ENCODE data around the gene LRP5. TPM values are rescaled to one million over a fixed set of nuclear protein-coding genes. Genes with fewer than 3 reads are reported as not detected.

LRP5 gene
- total RNA-seq, 1 experiment from 2014 or later: 55.2 TPM

GRCh38 chr11:68374531-68374930, 62.1 kb downstream of the LRP5 start (continued):
- TF ChIP-seq ZBTB33 (IDR thresholded peaks at IDR 0.05; ENCODE audit: extremely low read depth, insufficient replicate concordance, low read length): no peak
- TF ChIP-seq POLR2A (IDR thresholded peaks at IDR 0.05; ENCODE audit: borderline replicate concordance, extremely low read depth, insufficient read depth, insufficient read length): no peak

GRCh38 chr11:68375337-68375736, 62.9 kb downstream of the LRP5 start:
- H2AFZ ChIP-seq (ENCODE audit: low read depth, low read length, poor library complexity, severe bottlenecking): no peak overlapping the region
- H3K4me3 ChIP-seq (replicated peaks in 1 of 2; ENCODE audit: low read depth in 1 of 2, low read length in 2 of 2): no peak overlapping the region
- intact Hi-C loops (cut with micrococcal nuclease): no loop called here
- H3K4me1 ChIP-seq (ENCODE audit: control insufficient read depth in 1 of 2, insufficient read depth in 2 of 2, low read length in 2 of 2): no peaks in the 10 kb centered on the region
- H3K4me2 ChIP-seq (ENCODE audit: low read length): no peak overlapping the region
- H3K9me2 ChIP-seq (ENCODE audit: insufficient read depth): no peaks in the 10 kb centered on the region
- BruUV-seq (replicated peaks): no TSS peak
- H3K27me3 ChIP-seq (ENCODE audit: insufficient read depth, low read length): no peaks in the 10 kb centered on the region
- H4K20me1 ChIP-seq (ENCODE audit: insufficient read depth): no peaks in the 10 kb centered on the region
- ChIA-PET CTCF (no interaction called here), RAD21 (ENCODE audit: low non-redundant PET in 1 of 2, low total read pairs in 2 of 2, uncharacterized antibody in 2 of 2, unreplicated experiment in 2 of 2) (no interaction called here), POLR2A (no interaction called here)
- no peaks in the 10 kb centered on the region for H3K9me3 ChIP-seq (ENCODE audit: control insufficient read depth in 1 of 2, insufficient read depth in 1 of 2, low read depth in 1 of 2, low read length in 2 of 2)
- ATAC-seq (no peak), DNase-seq (ENCODE audit: low read depth, low spot score) (no peak)
- no peak overlapping the region for H3K9ac ChIP-seq (ENCODE audit: low read length)
- H3K79me2 ChIP-seq (ENCODE audit: insufficient read depth, low read length): no peaks in the 10 kb centered on the region
- H3K36me3 ChIP-seq (ENCODE audit: control insufficient read depth in 1 of 2, insufficient read depth in 2 of 2, low read length in 2 of 2): no peaks in the 10 kb centered on the region; a peak in 1 of 4 replicates
- no peak overlapping the region for H3K27ac ChIP-seq (ENCODE audit: low read depth, low read length)
- TF ChIP-seq EGR1 (IDR thresholded peaks at IDR 0.05; ENCODE audit: low read depth) (no peak), FOSL1 (IDR thresholded peaks at IDR 0.05; ENCODE audit: low read depth) (no peak), JUND (IDR thresholded peaks at IDR 0.05) (no peak), SP1 (IDR thresholded peaks at IDR 0.05; ENCODE audit: low read depth) (no peak), YY1 (IDR thresholded peaks at IDR 0.05; ENCODE audit: extremely low read depth, insufficient replicate concordance, low read depth, low read length) (no peak), CBX3 (IDR thresholded peaks at IDR 0.05; ENCODE audit: low read depth) (no peak), EZH2 (IDR thresholded peaks at IDR 0.05) (no peak), POLR2A (IDR thresholded peaks at IDR 0.05; ENCODE audit: borderline replicate concordance, extremely low read depth, insufficient read depth, insufficient read length) (no peak), EZH2phosphoT487 (IDR thresholded peaks at IDR 0.05; ENCODE audit: borderline replicate concordance) (no peak), SRF (IDR thresholded peaks at IDR 0.05; ENCODE audit: low read depth) (no peak), ZNF274 (IDR thresholded peaks at IDR 0.05; ENCODE audit: low read depth, low read length) (no peak), SIN3A (IDR thresholded peaks at IDR 0.05; ENCODE audit: low read depth) (no peak), CTCF (IDR thresholded peaks at IDR 0.05 in 2 of 3, conservative IDR thresholded peaks at IDR 0.05 in 1 of 3; ENCODE audit: borderline replicate concordance in 1 of 3, insufficient read depth in 1 of 3, low read depth in 2 of 3, low read length in 2 of 3) (no peak), REST (IDR thresholded peaks at IDR 0.05; ENCODE audit: low read depth) (no peak), MAX (IDR thresholded peaks at IDR 0.05) (no peak), RAD21 (IDR thresholded peaks at IDR 0.05; ENCODE audit: low read depth) (no peak), ELF1 (IDR thresholded peaks at IDR 0.05; ENCODE audit: borderline replicate concordance, low read depth) (no peak), ATF3 (IDR thresholded peaks at IDR 0.05) (no peak), CEBPB (IDR thresholded peaks at IDR 0.05; ENCODE audit: low read depth) (no peak)

Measured in HCT116 (cell line).